WTC11 (cell line): ENCODE results near the gene SELENOI. TPM values are rescaled to one million over a fixed set of nuclear protein-coding genes. Genes with fewer than 3 reads are reported as not detected.

Source experiments
- ATAC-seq: fragments of 200-7000 bp; cut with Tn5 transposase; 2 replicates; pipeline ENCODE4 v1.10.0; 2021; ENCODE audit warnings: mild to moderate bottlenecking, moderate library complexity
- CTCF ChIA-PET: fragments of 300-600 bp; sonication (Branson Sonifier 250); formaldehyde crosslinking; loops from one replicate; lab custom pipeline; 2021; ENCODE audit warnings: antibody characterized with exemption; lab: Charles Lee
- POLR2A ChIA-PET: fragments of 350-600 bp; sonication (Branson Sonifier 250); formaldehyde crosslinking; loops from one replicate; lab custom pipeline; 2021; ENCODE audit warnings: antibody characterized with exemption; lab: Charles Lee
- DNase-seq: peaks from one replicate; pipeline ENCODE4 v3.0.0; 2021; ENCODE audit warnings: low spot score
- H3K27ac Mint-ChIP-seq: 2 replicates; pipeline ENCODE4 v1.8.0; 2021; ENCODE audit warnings: mixed read lengths
- H3K27me3 Mint-ChIP-seq: 2 replicates; pipeline ENCODE4 v1.8.0; 2021; ENCODE audit warnings: low read depth, mild to moderate bottlenecking, moderate library complexity, mixed read lengths
- H3K36me3 Mint-ChIP-seq: 2 replicates; pipeline ENCODE4 v1.8.0; 2021; ENCODE audit warnings: mixed read lengths
- H3K4me1 Mint-ChIP-seq: 2 replicates; pipeline ENCODE4 v1.8.0; 2022; ENCODE audit warnings: mixed read lengths
- H3K4me3 Mint-ChIP-seq: 2 replicates; pipeline ENCODE4 v1.8.0; 2021; ENCODE audit warnings: mild to moderate bottlenecking, moderate library complexity, mixed read lengths
- H3K9me3 Mint-ChIP-seq: 2 replicates; pipeline ENCODE4 v1.8.0; 2021; ENCODE audit warnings: mixed read lengths
- CBFB ChIP-seq: sonication (generic); formaldehyde crosslinking; IDR thresholded peaks from 2 replicates; pipeline ENCODE4 v1.8.1; 2022; ENCODE audit warnings: mild to moderate bottlenecking, low read depth, missing genetic modification reagents
- ERG ChIP-seq: fragments of 250-450 bp; sonication (Bioruptor Pico); IDR thresholded peaks from 2 replicates; pipeline ENCODE4 v1.8.0; 2021; ENCODE audit warnings: mild to moderate bottlenecking
- ESRRA ChIP-seq: sonication (generic); formaldehyde crosslinking; IDR thresholded peaks from 2 replicates; pipeline ENCODE4 v1.8.1; 2022; ENCODE audit warnings: mild to moderate bottlenecking, missing genetic modification reagents, borderline replicate concordance
- FOXK1 ChIP-seq: sonication (generic); formaldehyde crosslinking; IDR thresholded peaks from 2 replicates; pipeline ENCODE4 v1.8.0; 2022; ENCODE audit warnings: mild to moderate bottlenecking, moderate library complexity, missing genetic modification reagents
- GRHL2 ChIP-seq: fragments of 250-450 bp; sonication (Bioruptor Pico); IDR thresholded peaks from 2 replicates; pipeline ENCODE4 v1.8.0; 2022; ENCODE audit warnings: mild to moderate bottlenecking, moderate library complexity; ENCODE audit not compliant: insufficient replicate concordance, severe bottlenecking
- GTF2I ChIP-seq: fragments of 250-450 bp; sonication (Bioruptor Pico); conservative IDR thresholded peaks from 2 replicates; pipeline ENCODE4 v1.4.0; 2021; ENCODE audit warnings: mild to moderate bottlenecking
- HMGA2 ChIP-seq: fragments of 250-450 bp; sonication (Bioruptor Pico); IDR thresholded peaks from 2 replicates; pipeline ENCODE4 v1.4.0; 2021; ENCODE audit warnings: mild to moderate bottlenecking, moderate library complexity
- KAT7 ChIP-seq: sonication (generic); formaldehyde crosslinking; IDR thresholded peaks from 2 replicates; pipeline ENCODE4 v1.8.1; 2023; ENCODE audit warnings: missing genetic modification reagents, mild to moderate bottlenecking, borderline replicate concordance
- MYBL2 ChIP-seq: sonication (generic); formaldehyde crosslinking; IDR thresholded peaks from 2 replicates; pipeline ENCODE4 v1.8.1; 2023; ENCODE audit warnings: mild to moderate bottlenecking, moderate library complexity, missing genetic modification reagents
- NFE2L1 ChIP-seq: sonication (generic); formaldehyde crosslinking; IDR thresholded peaks from 2 replicates; pipeline ENCODE4 v1.8.1; 2023; ENCODE audit warnings: missing genetic modification reagents
- NFYB ChIP-seq: sonication (generic); formaldehyde crosslinking; conservative IDR thresholded peaks from 2 replicates; pipeline ENCODE4 v1.8.0; 2022; ENCODE audit warnings: low read depth, missing genetic modification reagents
- NR3C1 ChIP-seq: sonication (generic); formaldehyde crosslinking; conservative IDR thresholded peaks from 2 replicates; pipeline ENCODE4 v1.8.1; 2023; ENCODE audit warnings: low read depth, mild to moderate bottlenecking, missing genetic modification reagents
- PRRX2 ChIP-seq: fragments of 250-450 bp; sonication (Bioruptor Pico); IDR thresholded peaks from 2 replicates; pipeline ENCODE4 v1.8.0; 2021; ENCODE audit warnings: mild to moderate bottlenecking
- STAT6 ChIP-seq: sonication (generic); formaldehyde crosslinking; conservative IDR thresholded peaks from 2 replicates; pipeline ENCODE4 v1.8.1; 2023; ENCODE audit warnings: mild to moderate bottlenecking, low read depth, missing genetic modification reagents, moderate library complexity
- ZBTB43 ChIP-seq: sonication (generic); formaldehyde crosslinking; IDR thresholded peaks from 2 replicates; pipeline ENCODE4 v1.8.1; 2023; ENCODE audit warnings: mild to moderate bottlenecking, missing genetic modification reagents
- ZNF138 ChIP-seq: sonication (generic); formaldehyde crosslinking; conservative IDR thresholded peaks from 2 replicates; pipeline ENCODE4 v1.8.1; 2022; ENCODE audit warnings: mild to moderate bottlenecking, moderate library complexity, missing genetic modification reagents
- ZNF263 ChIP-seq: sonication (generic); formaldehyde crosslinking; IDR thresholded peaks from 2 replicates; pipeline ENCODE4 v1.8.1; 2022; ENCODE audit warnings: low read depth, mild to moderate bottlenecking, moderate library complexity, missing genetic modification reagents
- ZNF512 ChIP-seq: sonication (generic); formaldehyde crosslinking; IDR thresholded peaks from 2 replicates; pipeline ENCODE4 v1.8.1; 2022; ENCODE audit warnings: missing genetic modification reagents, borderline replicate concordance
- ZNF671 ChIP-seq: fragments of 250-450 bp; sonication (Bioruptor Pico); IDR thresholded peaks from 2 replicates; pipeline ENCODE4 v1.8.0; 2021; ENCODE audit warnings: mild to moderate bottlenecking
- total RNA-seq: library from RNA; stranded (reverse); gene quantifications from 3 replicates; pipeline ENCODE4 v1.2.3, GENCODE V29; 2021
- TF ChIP-seq, protein P1 (sequence below): sonication (generic); formaldehyde crosslinking; IDR thresholded peaks from 2 replicates; pipeline ENCODE4 v1.8.0; 2022; ENCODE audit warnings: mild to moderate bottlenecking, missing genetic modification reagents

Gene SELENOI
- total RNA-seq, 1 experiment from 2014 or later = 53.1 TPM

DNA sequence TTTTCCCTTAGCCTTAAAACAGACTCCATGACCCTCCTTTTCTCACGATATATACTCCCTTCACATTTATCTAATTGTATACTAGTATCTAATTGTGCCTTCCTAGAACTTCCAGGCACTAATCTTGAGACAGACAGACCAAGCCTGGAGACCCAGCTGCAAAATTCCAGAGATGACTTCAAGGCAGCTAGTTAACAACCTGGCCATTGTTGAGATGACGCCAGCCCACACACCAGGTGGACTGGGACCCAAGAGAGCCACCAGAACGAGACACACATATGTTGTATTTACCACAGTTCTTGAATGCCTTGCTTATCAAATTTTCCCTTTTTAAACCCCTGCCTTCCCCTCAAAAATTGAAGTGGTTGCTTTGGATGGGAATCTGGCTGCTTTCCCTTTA lies 48.9 kb upstream of the SELENOI start:
- H3K27ac Mint-ChIP-seq = 0 out of 2 replicates have a peak overlapping the region, but pooled peaks have one; percentile 65
- peaks cover 7% of the 10 kb centered on the region for H3K4me1 Mint-ChIP-seq
- TF ChIP-seq, protein P1, sequence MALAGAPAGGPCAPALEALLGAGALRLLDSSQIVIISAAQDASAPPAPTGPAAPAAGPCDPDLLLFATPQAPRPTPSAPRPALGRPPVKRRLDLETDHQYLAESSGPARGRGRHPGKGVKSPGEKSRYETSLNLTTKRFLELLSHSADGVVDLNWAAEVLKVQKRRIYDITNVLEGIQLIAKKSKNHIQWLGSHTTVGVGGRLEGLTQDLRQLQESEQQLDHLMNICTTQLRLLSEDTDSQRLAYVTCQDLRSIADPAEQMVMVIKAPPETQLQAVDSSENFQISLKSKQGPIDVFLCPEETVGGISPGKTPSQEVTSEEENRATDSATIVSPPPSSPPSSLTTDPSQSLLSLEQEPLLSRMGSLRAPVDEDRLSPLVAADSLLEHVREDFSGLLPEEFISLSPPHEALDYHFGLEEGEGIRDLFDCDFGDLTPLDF (CRISPR knock-in tag) = no peak
- TF ChIP-seq MYBL2 (CRISPR knock-in tag) (no peak), STAT6 (CRISPR knock-in tag) (no peak), CBFB (no peak), GRHL2 (no peak), GTF2I (CRISPR knock-in tag) (no peak), ERG (CRISPR knock-in tag) (no peak), NFE2L1 (CRISPR knock-in tag) (no peak), PRRX2 (CRISPR knock-in tag) (no peak), ZNF512 (CRISPR knock-in tag) (no peak), HMGA2 (CRISPR knock-in tag) (no peak), ZBTB43 (CRISPR knock-in tag) (no peak)
- TF ChIP-seq, all 79 proteins: peak for 0
- ATAC-seq = no peak
- DNase-seq = no peak
- ChIA-PET POLR2A (interaction anchor here (3.6 kb wide), 1 partner anchor 53 kb away, joined by 27 read pairs; the partner anchor contains the start of genes HADHA and HADHB), CTCF (interaction anchor here (0.6 to 1.6 kb wide), 2 partner anchors 17 to 20 kb away, joined by 3 to 7 read pairs; no protein-coding TSS in a partner anchor)
- peaks cover 3% of the 10 kb centered on the region; the same call in 1 of the 2 replicates for H3K9me3 Mint-ChIP-seq
- H3K27me3 Mint-ChIP-seq = no peaks in the 10 kb centered on the region
- no peak overlapping the region for H3K4me3 Mint-ChIP-seq
- no peaks in the 10 kb centered on the region for H3K36me3 Mint-ChIP-seq

GRCh38 chr2:26298286-26298637 lies 47.7 kb upstream of the SELENOI start:
- no peaks in the 10 kb centered on the region for H3K27me3 Mint-ChIP-seq
- TF ChIP-seq ZNF263 (CRISPR knock-in tag) (no peak), KAT7 (no peak), FOXK1 (no peak), NR3C1 (no peak), ZNF671 (CRISPR knock-in tag) (no peak), ESRRA (no peak), ZNF138 (no peak), ZBTB43 (CRISPR knock-in tag) (no peak), NFYB (CRISPR knock-in tag) (no peak)
- ChIA-PET CTCF (interaction anchor here (0.6 to 1.6 kb wide), 4 partner anchors 16 to 147 kb away, joined by 4 to 7 read pairs (median 5); no protein-coding TSS in a partner anchor), POLR2A (interaction anchor here (0.6 to 3.6 kb wide), 2 partner anchors 51 to 55 kb away, joined by 7 to 27 read pairs; partner anchors contain the start of genes HADHA and HADHB)
- no peaks in the 10 kb centered on the region for H3K4me1 Mint-ChIP-seq
- no peaks in the 10 kb centered on the region for H3K36me3 Mint-ChIP-seq
- peak; percentile 31 for ATAC-seq
- H3K9me3 Mint-ChIP-seq = peaks cover 3% of the 10 kb centered on the region; the same call in 1 of the 2 replicates
- peak; percentile 60 for DNase-seq
- no peak overlapping the region for H3K4me3 Mint-ChIP-seq
- no peak overlapping the region for H3K27ac Mint-ChIP-seq
